AG09309 (cell line): Measurements from ENCODE around the gene BDH1.

Source experiments
- DNase-seq: peaks from one replicate; pipeline ENCODE4 v3.0.0-alpha.2; 2010; ENCODE audit warnings: low read depth
- H3K4me3 ChIP-seq: 2 replicates; pipeline ENCODE4 v1.5.1; 2011; ENCODE audit warnings: mild to moderate bottlenecking, low read depth, low read length, moderate library complexity; ENCODE audit not compliant: control insufficient read depth
- TF ChIP-seq, protein P1 (sequence below): IDR thresholded peaks from 2 replicates; pipeline ENCODE4 v1.5.1; 2011; ENCODE audit warnings: mild to moderate bottlenecking, low read depth, low read length, inconsistent platforms; ENCODE audit not compliant: insufficient read depth, control insufficient read depth; ENCODE audit errors: missing control alignments

Gene BDH1

GRCh38 chr3:197465197-197465995 lies 90.4 kb downstream of the BDH1 start:
- no peak overlapping the region for H3K4me3 ChIP-seq
- TF ChIP-seq, protein P1, sequence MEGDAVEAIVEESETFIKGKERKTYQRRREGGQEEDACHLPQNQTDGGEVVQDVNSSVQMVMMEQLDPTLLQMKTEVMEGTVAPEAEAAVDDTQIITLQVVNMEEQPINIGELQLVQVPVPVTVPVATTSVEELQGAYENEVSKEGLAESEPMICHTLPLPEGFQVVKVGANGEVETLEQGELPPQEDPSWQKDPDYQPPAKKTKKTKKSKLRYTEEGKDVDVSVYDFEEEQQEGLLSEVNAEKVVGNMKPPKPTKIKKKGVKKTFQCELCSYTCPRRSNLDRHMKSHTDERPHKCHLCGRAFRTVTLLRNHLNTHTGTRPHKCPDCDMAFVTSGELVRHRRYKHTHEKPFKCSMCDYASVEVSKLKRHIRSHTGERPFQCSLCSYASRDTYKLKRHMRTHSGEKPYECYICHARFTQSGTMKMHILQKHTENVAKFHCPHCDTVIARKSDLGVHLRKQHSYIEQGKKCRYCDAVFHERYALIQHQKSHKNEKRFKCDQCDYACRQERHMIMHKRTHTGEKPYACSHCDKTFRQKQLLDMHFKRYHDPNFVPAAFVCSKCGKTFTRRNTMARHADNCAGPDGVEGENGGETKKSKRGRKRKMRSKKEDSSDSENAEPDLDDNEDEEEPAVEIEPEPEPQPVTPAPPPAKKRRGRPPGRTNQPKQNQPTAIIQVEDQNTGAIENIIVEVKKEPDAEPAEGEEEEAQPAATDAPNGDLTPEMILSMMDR, result no peak
- DNase-seq, result no peak

DNA sequence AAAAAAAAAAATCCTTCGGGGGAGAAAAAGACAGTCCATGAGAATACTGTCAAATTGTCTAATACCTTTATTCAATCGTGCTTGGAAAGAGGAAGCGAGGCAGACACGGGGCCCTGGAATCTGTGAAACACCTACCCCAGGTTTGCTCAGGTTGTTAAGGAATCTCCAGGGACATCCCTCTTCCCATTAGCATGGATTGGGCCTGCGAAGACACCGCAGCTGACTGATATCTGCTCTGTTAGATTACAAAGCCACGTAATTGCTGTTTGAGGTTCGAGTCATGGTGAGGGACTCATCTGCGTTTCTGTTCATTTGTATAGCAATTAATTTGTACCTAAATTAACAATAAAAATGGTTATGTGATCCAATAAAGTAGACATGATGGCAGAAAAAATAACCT lies 91.0 kb downstream of the BDH1 start:
- H3K4me3 ChIP-seq, result no peak overlapping the region
- TF ChIP-seq, protein P1, result no peak
- DNase-seq, result no peak

- no peak for DNase-seq
- no peak overlapping the region for H3K4me3 ChIP-seq
- TF ChIP-seq, protein P1, result no peak
Observed at GRCh38 chr3:197463279-197463678, 92.5 kb downstream of the BDH1 start.

- DNase-seq, result no peak
- TF ChIP-seq, protein P1, result no peak
- no peak overlapping the region for H3K4me3 ChIP-seq
Observed at GRCh38 chr3:197462808-197463207, 93.0 kb downstream of the BDH1 start.

- TF ChIP-seq, protein P1, result no peak
- H3K4me3 ChIP-seq, result no peak overlapping the region
- DNase-seq, result no peak
Observed at GRCh38 chr3:197460639-197461038, 95.1 kb downstream of the BDH1 start.

GRCh38 chr3:197460002-197460401 lies 95.8 kb downstream of the BDH1 start:
- no peak for DNase-seq
- no peak overlapping the region for H3K4me3 ChIP-seq
- TF ChIP-seq, protein P1, result no peak
